HG02884 (cell line): Measurements from ENCODE around the gene SRP54.
"Not testable (repeated sequence)": the region's sequence is repeated elsewhere in the genome, so short reads cannot be mapped to it uniquely, and the experiment has no call there.

Experiments used
- ATAC-seq: cut with Tn5 transposase; IDR thresholded peaks from one replicate; pipeline ENCODE4 v1.9.1; 2021; ENCODE audit warnings: mild to moderate bottlenecking, moderate library complexity; ENCODE audit not compliant: unreplicated experiment

The SRP54 gene

GRCh38 chr14:35046048-35046750, 63.4 kb downstream of the SRP54 start, which contains the start of gene FAM177A1:
Gene FAM177A1, plus strand, starts transcription at chr14:35046272. Its CDS starts 192 bp downstream, at chr14:35046464.
- peak; percentile 90 for ATAC-seq

- ATAC-seq, result peak; percentile 20
Observed at GRCh38 chr14:35046751-35047536, 64.2 kb downstream of the SRP54 start.

- ATAC-seq, result no peak
Observed at GRCh38 chr14:35047976-35048513, 65.3 kb downstream of the SRP54 start.

GRCh38 chr14:35050652-35051051, 67.9 kb downstream of the SRP54 start:
- no peak for ATAC-seq

GRCh38 chr14:35051796-35052195, 69.0 kb downstream of the SRP54 start:
- no peak for ATAC-seq

GRCh38 chr14:35052637-35053036, 69.8 kb downstream of the SRP54 start:
- no peak for ATAC-seq

- ATAC-seq, result not testable (repeated sequence)
Observed at GRCh38 chr14:35061113-35061791, 78.5 kb downstream of the SRP54 start.

GRCh38 chr14:35065731-35066130, 82.9 kb downstream of the SRP54 start:
- ATAC-seq, result not testable (repeated sequence)

- ATAC-seq, result no peak
Observed at GRCh38 chr14:35068238-35069012, 85.6 kb downstream of the SRP54 start.

GRCh38 chr14:35072226-35072625, 89.4 kb downstream of the SRP54 start:
- ATAC-seq, result no peak

GRCh38 chr14:35073486-35073885, 90.7 kb downstream of the SRP54 start:
- ATAC-seq, result no peak

GRCh38 chr14:35078082-35078481, 95.3 kb downstream of the SRP54 start:
- no peak for ATAC-seq
